Stimulated activated CD8-positive, alpha-beta memory T cell treated with anti-CD3 and anti-CD28 coated beads, Interleukin-15, amount 100 ng/mL, for 4 hours (primary cell): ENCODE data around the gene STK35.

Source experiments
- DNase-seq, 2 donors: peaks; one replicate each; pipeline ENCODE4 v3.0.0-alpha.2; 2020; ENCODE audit warnings: low read depth in 2 of 2

Gene STK35

DNA sequence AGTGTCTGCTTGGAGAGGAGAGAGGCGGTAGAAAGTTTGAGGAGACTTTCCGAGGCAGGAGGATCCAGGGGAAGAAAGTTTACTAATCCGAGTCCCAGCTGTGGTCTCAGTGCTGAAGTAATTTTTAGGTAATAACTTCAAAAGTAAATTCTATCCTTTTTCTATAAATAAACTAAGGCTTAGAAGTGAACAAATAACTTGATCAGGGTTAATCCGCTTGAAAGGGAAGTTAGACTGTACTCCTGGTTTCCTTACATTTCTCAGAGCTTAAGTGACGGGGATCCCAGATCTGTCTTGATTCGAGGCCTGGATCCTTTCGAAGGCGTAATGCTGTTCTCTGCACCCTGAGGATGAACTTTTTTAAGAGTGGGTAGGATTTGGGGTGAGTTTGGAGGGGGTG is 2.6 kb downstream of the STK35 start:
- DNase-seq = no peak

DNA sequence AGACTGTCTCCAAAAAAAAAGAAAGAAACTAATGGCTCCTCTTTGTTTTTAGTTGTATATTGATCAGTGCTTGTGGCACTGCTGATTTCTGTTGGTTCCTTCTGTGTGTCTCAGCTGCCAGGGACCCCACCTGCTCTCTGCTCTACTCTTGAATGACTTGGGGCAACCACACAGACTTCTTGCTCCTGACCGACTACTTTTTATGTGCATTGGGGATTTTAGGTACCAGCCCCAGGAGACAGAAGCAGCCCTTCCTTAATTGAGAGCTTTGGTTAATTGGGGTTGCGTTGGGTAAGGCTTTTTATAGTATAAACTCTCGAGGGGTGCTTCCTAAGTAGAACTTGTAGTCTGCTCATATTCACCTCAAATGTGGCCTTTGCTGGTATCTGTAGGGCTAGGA is 6.9 kb downstream of the STK35 start:
- no peak for DNase-seq

DNA sequence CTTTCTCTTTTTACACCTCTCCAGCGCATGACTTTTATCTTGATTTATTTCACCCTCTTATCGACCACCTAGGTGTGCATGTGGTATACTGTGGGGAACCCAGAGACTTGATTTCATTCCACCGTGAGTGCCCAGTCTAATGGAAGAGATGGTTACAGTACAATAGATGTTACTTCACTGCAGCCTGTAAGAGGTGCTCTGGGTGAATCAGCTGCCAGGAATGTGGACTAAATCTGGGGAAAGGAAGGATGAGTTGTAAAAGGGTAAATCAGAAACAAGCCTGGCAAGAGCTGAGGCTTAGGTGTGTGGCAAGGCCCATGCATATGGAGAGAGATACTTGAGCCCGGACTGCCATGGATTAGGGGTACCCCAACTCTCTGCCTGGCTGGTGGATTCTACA is 7.4 kb downstream of the STK35 start:
- no peak for DNase-seq

DNA sequence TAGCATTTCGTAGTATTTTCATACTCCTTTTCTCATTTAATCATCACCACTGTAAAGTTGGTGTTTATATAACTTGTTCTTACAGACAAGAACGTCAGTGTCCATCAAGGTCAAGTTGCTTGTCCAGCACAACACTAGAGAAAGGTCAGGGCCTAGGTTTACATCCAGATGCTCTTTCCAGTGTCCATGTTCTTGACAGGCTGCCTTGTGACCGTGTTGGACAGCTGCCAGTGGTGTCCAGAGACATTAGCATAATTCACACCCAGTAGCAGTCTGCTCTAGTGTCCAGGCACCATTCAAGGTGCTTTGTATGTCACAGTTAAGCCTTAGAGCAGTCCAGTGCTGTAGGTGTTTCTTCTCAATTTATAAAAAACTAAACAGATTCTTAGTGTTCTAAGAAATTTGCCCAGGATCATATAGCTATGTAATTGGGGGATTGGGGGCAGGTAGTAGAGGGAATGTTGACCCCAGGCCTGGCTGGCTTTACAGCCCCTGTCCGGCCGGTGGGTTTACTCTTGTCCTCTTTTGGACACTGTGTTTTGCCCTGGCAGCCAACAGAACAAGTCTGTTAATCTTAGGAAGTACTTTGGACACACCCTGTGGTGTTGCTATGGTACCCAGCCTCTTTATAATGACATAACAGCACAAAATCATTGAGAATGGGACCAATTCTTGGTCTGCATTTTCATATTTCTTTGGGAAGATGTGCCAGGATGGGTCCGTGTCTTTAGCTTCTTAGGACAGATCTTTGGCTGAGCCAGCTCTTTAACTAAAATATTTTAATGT is 8.0 kb downstream of the STK35 start:
- no peak for DNase-seq

DNA sequence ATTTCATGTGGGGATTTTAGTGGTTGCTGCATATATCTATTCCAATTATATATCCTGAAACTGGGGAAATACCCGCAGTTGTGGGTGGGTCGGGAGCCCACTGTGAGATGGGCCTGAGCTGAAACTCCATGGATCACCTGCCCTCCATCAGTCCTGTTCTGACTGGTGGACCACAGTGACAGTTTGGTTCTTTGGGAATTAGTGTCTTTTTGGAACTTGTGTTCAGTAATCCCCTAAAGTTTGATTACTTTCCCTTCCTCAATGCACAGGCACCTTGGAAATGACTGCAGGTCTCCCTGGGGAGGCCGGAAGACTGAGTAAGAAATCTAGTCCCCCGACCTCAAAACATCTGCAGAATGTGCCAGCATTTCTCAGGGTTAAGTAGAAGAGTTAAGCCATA is 11.3 kb downstream of the STK35 start:
- no peak for DNase-seq

DNA sequence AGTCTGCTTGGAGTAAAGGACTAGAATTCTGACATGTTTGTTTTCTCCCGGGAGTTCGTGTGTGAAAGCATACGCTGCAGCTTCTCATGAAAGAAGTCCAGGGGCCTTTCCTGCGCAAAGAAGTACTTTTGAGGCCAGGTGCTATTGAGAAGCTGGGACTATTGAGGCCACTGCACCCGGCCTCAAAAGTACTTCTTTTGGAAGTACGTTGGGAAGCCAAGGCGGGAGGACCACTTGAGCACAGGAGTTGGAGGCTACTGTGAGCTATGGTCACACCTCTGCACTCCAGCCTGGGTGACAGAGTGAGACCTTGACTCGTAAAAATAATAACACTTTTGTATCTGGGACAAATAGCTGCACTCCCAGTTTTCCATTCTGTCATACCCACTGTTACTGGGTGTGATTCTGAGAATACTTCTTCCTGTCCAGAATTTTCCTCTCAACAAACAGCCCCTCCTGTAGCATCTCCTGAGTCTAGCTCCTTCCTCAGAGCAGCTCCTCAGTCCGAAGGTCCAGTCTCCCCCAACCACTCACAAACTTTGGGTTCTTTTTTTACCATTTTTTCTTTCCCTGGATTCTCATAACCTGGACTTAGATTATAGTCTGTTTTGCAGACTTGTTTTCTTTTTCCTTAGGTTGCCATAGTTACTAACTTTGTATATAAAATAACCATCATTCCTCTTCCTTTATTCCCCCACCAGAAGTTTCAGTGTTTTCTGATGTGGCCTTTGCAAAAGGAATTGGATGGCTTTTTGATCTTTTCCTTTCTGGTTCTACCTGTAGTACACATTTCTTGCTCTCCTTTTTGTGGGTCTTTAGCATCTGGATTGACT is 12.7 kb downstream of the STK35 start:
- no peak for DNase-seq

DNA sequence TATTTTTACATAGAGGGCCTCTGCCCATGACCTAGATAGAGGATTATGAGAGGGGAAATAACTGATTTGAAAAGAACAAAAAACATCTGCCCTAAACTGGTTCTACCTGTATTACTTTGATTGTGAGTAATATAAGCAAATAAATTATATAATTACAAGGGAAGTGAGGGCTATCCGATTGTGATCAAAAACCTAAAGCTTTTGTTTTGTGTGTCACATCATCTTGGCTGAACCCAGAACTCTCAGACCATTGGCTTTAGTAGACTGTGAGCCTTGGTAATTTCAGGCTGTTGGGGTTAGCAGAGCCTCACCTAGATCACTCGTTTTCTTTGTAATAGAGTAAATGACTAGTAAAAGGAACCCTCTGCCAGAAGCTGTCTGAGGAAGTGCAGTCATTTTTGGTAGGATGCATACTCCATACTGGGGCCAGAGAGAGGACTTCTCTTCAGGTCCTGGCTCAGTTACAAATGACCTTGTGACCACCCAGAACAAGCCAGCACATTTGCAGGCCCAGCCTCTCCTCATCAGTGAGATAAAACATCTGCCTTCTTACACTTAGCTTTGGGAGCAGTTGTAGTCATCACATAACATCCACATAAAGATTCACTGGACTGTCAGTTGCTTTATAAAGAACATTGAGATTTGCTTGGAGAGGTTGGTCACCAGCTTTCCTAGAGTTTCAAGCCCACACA is 13.5 kb downstream of the STK35 start:
- no peak for DNase-seq

DNA sequence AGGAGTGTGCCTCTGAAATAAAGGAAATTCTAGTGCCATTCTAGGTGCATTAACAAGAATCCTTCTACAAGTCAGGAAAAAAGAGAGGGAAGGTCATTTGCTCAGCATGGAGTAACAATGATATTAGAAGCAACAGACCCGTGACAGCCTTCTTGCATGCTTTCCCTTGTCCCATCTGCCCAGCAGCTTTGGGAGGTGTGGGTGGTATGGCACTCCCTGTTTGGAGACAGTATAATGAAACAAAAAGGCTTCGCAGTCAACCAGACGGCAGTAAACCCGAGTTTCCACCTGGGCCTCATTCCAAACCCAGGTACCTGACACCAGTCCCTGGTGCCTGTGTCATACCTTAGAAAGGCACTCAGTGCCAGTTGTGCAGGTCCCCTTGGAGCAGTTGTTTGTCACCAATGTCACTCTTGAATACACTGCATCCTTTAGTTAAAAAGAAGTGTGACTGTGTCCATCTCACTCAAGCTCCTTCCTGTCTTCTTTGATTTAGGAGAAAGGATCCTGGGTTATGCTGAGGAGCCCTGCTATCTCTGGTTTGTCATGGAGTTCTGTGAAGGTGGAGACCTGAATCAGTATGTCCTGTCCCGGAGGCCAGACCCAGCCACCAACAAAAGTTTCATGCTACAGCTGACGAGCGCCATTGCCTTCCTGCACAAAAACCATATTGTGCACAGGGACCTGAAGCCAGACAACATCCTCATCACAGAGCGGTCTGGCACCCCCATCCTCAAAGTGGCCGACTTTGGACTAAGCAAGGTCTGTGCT is 14.7 kb downstream of the STK35 start:
- DNase-seq = no peak

DNA sequence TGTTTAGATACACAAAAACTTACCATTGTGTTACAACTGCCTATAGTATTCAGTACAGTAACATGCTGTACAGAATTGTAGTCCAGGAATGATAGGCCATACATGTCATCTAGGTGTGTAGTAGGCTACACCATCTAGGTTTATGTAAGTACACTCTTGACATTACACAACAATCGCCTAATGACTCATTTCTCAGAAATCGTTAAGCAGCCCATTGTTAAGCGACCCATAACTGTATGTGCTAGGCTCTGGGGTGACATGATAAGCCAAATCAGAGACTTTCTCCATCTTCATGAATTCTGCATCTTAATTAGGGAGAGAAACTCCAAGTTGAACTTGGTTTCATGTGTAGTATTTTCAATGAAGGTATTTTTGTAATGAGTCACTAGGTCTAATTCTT is 17.2 kb downstream of the STK35 start:
- no peak for DNase-seq

DNA sequence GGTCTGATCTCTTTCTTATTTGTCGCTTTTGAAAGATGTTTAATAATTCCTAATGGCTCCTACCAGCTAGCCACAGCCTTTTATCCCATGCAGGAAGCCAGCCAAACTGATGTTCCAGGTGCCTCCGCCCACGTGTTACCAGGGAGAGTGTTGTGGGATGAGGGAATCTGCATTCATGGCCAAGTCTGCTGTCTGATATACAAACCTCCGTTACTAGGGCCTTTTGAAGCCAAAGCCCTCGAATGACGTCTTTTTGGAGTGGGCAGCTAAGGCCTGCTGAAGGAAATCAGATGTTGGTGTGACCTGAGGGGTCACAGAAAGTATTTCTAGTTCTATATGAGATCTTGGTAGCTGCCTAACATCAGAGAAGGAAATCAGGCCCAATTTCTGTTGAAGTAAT is 21.3 kb downstream of the STK35 start:
- no peak for DNase-seq

DNA sequence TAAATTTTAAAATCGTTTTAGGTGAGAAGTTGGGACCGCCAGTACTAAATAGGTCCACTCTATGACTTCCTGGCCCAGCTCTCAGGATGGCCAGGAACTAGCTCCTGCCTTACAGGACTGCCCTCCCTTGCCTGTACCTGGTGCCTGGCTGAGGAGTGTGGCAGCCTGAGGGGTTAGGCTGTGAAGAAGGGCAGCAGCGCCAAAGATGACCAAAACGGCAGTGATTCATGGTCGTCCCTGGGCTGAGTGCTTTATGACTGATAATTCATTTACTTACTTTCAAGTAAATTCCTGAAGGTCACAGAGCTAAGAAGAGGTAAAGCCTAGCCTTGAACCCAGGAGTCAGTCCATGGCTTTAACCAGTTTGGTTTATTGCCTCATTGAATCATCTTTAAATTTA is 22.1 kb downstream of the STK35 start:
- no peak for DNase-seq

DNA sequence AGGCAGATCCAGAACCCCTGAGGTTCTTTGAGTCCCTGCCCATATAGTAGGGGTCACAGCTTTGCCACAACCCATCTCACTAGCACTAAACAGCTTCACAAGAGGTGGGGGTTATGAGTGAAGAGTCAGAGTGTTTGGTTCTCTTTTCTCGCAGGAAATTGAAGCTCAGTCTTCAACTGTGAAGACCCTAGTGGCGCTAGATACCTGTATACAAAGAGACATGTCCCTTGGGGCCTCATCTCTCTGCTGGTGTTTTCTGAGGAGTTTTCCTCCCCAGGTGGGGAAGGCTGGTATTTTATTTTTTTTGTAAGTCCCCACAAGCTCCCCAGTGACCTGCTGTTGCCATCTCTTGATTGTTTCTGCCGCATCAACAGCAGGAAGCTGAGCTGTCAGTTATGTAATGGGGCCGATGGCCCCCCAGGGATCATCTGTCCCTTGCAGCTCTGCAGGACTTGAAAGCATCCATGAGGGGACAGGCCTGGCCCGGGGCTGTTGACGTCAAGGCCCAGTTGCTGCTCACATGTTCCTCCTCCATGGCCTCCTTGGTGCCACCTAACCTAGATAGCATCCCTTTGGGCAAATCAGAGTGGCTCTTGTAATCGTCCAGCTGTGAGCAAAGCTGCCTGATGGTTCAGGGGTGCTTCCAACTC is 23.1 kb downstream of the STK35 start:
- DNase-seq = no peak

DNA sequence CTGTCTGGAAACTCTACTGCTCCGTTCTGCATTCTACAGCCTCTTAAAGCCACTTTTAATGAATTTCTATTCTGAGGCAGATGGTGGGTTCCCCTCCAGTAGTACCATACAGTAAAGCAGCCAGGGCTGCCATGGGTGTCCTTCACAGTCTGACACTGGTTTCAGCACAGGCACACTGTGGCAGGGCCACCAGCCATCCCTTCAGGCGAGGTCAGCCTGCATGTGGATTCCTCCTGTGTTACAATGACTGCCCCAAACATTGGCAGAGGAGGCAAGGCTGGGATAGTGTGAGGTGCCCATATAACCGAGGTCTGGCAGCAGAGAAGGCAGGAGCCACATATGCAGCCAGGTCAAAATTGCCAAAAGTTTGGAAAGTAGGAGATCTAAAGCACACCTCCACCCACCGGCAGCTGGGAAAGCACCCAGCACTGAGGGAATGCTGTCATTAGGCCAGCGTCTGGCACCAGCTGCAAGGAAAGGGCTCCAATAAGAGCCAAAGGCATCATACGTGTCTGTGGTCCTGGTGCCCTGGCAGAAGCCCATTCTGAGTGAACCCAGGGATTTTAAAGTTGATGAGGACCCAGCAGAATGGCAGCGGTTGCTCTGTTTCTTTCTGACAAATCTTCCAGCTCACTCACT is 24.0 kb downstream of the STK35 start:
- DNase-seq = no peak

DNA sequence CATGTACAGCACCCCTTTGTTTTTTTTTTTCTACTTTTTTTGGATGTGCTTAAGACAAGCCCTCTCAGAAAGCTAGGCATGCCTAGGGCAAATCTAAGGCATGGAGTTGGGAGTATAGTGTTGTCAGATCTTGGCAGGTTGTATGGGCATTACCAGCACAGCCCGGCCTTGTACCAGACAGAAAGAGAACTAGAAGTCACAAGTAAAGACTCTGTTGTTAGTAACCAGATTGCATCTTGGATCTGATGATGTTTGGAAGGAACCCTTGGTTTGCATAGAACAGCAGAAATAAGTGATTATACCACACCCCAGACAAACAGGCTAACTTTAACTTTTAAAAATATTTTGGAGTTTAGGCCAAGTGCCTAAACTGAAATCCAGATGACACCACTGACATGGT is 25.6 kb downstream of the STK35 start:
- DNase-seq = no peak

DNA sequence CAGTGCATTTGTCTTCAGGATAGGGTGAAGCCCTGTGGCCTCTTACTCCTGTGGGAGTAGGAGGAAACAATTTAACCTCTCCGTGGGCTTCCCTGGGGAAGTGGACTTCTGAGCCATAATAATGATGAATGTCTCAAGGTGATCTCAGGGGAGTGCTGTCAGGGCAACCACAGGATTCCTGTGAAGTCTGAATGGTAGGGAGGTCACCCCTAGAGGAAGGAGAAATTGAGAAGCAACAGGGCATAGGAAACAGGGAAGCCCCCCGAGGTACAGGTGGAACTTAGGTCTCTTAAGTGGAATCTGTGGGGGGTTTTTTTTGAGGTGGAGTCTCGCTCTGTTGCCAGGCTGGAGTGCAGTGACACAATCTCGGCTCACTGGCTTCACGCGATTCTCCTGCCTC is 26.9 kb downstream of the STK35 start:
- DNase-seq = no peak

DNA sequence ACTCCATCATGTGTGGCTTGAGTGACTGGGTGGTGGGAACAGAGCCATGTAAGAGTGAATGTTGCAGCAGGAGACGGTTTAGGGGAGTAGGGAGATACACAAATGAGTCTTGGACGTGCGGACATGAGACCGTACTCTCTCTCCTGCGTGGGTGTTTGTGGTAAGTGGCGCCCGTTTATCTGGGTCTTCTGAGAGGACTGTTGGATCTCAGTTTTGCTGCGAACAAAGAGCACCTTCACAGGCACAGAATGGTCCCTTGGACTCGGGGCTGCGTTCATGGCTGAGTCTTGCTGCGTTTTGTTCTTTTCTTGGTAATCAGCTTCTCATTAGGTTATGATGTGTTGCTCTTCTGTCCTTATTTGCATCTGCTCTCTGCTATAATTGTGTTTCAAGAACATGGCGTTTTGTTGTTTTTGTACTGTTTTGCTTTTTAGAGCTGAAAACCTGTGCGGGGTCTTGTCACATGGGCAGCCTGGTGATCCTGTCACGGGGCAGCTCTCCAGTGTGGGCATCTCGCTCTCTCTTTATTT is 28.5 kb downstream of the STK35 start:
- DNase-seq = no peak

DNA sequence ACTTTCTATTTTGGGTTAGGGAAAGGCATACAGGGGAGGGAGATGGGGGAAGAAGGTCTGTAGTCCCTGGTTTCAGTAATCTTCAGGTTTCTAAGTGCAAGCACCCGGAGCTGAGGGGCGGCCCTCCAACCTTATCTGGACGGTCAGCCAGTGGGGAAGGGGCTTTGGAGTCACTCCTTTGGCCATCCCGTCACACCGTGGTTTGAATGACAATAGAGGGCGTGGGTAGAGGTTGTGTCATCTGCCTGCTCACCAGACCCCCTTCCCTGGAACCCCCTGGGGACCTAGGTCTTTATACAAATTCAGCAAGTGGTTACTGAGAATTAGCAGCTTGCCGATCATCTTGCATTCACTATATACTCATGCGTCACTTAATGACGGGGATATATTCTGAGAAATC is 29.1 kb downstream of the STK35 start:
- DNase-seq = no peak

DNA sequence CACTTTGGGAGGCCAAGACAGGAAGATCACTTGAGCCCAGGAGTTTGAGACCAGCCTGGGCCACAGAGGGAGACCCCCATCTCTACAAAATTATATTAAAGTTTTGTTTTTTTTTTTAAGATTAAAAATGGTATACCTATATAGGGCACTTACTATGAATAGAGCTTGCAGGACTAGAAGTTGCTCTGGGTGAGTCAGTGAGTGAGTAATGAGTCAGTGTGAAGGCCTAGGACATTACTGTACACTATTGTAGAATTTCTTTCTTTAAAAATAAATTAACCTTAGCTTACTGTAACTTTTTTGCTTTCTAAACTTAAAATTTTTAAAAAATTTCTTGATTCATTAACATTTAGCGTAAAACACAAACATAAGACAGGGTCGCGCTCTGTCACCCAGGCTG is 29.7 kb downstream of the STK35 start:
- DNase-seq = no peak

DNA sequence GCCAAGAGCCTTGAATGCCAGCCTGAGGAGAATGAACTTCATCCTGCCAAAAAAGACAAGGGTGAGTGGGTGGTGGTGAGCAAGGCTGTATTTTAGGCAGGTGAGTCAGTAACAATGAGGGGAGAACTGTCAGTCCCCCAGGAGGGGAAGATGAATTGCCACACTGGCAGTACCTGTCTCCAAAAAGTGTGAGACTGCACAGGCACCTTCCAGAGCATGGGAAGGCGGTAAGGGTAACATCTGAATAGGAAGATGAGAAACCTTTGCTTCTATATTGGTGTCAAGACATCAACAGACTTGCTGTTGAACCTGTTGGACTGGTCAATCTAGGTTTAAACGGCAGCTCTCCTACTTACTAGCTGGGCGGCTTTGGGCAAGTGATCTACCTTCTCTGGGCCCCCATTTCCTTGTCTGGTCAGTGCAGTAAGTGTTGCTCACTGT is 30.9 kb downstream of the STK35 start:
- no peak for DNase-seq

DNA sequence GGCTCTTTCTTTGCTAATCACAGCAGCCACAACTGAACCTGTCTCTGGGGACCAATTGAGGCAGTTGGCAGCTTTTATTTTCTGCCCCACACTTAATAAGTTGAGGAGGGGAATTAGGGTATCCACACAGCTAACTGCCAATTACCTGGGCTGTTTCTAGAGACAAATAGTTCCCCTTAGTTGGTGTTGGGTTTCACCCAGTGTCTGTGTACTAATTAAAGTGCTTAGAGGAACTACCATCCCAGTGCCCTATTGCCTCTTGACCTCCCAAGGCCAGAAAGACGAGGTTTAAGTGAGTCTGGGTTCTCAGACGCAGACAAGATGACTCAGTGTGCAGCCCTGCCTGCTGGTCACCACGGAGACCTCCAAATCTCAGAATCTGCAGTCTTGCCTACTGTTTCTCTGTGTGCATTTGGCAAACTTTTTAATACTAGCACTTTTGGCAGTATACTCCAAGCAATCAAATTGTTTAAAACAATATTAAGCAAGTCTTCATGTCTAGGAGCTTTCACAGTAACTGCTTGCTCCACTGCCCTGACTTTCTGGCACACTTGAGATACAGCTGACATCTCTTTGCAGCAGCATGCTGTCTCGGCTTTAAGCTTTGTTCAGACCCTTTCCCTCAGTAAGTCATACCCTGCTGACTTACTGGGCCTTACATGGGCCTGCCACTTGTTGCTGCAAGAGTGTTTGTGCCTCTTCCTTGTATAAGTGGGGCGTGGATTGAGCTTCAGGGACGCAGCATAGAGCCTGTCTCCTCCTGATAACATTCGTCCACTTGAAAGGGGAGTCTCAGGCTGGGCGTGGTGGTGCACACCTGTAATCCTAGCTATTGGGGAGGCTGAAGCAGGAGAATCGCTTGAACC is 31.9 kb downstream of the STK35 start:
- no peak for DNase-seq
